ENCODE measurements around the gene NAV1. TPM values are rescaled to one million over a fixed set of nuclear protein-coding genes. Genes with fewer than 3 reads are reported as not detected.
"Not testable (repeated sequence)": the region's sequence is repeated elsewhere in the genome, so short reads cannot be mapped to it uniquely, and the experiment has no call there.

Gene NAV1
- total RNA-seq, 1 donor from 2014 or later = 11.0 TPM

- Histone ChIP-seq H3K27me3 (ENCODE audit: control insufficient read depth in 3 of 3, insufficient read depth in 3 of 3, low read length in 3 of 3) (peaks cover 5 to 7% (median 6%) of the 10 kb centered on the region in 3 donors), H3K9ac (ENCODE audit: low read depth in 1 of 3, low read length in 3 of 3) (no peak overlapping the region), H3K4me3 (ENCODE audit: low read length in 3 of 3) (no peak overlapping the region), H3K9me3 (ENCODE audit: control insufficient read depth in 3 of 3, low read length in 3 of 3) (no peaks in the 10 kb centered on the region), H3K4me1 (ENCODE audit: control insufficient read depth in 3 of 3, insufficient read depth in 3 of 3, low read length in 3 of 3) (peaks cover 5 to 10% (median 6%) of the 10 kb centered on the region in 3 donors), H3K36me3 (ENCODE audit: control insufficient read depth in 3 of 3, insufficient read depth in 3 of 3, low read length in 3 of 3) (no peaks in the 10 kb centered on the region), H3K27ac (ENCODE audit: low read depth, low read length) (no peak overlapping the region)
These were observed 5.8 kb downstream of the NAV1 start for GRCh38 chr1:201544710-201545109.

- peaks cover 2 to 4% (median 3%) of the 10 kb centered on the region in 3 donors for H3K4me1 ChIP-seq (ENCODE audit: control insufficient read depth in 3 of 3, insufficient read depth in 3 of 3, low read length in 3 of 3)
- H3K9ac ChIP-seq (ENCODE audit: low read depth in 1 of 3, low read length in 3 of 3) = peak overlapping the region in 1 of 3 donors; percentile 4
- no peak overlapping the region for H3K27ac ChIP-seq (ENCODE audit: low read depth, low read length)
- H3K4me3 ChIP-seq (ENCODE audit: low read length in 3 of 3) = no peak overlapping the region
- H3K36me3 ChIP-seq (ENCODE audit: control insufficient read depth in 3 of 3, insufficient read depth in 3 of 3, low read length in 3 of 3) = no peaks in the 10 kb centered on the region
- no peaks in the 10 kb centered on the region for H3K27me3 ChIP-seq (ENCODE audit: control insufficient read depth in 3 of 3, insufficient read depth in 3 of 3, low read length in 3 of 3)
- no peaks in the 10 kb centered on the region for H3K9me3 ChIP-seq (ENCODE audit: control insufficient read depth in 3 of 3, low read length in 3 of 3)
These were observed 7.0 kb downstream of the NAV1 start for GRCh38 chr1:201545851-201546492.

DNA sequence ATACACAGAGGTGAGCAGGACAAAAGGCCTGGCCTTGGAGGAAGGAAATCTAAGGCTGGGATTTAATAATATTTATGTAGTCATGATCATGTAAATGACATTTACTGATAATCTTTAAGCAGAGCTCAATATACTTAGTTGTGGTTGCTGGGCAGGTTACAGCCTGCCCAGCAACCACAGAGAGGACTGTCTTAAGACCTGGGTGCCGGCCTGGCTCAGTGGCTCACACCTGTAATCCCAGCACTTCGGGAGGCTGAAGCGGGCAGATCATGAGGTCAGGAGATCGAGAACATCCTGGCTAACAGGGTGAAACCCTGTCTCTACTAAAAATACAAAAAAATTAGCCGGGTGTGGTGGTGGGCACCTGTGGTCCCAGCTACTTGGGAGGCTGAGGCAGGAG, 10.6 kb downstream of the NAV1 start:
- H3K4me3 ChIP-seq (ENCODE audit: low read length in 3 of 3); H3K27ac ChIP-seq (ENCODE audit: low read depth, low read length); H3K36me3 ChIP-seq (ENCODE audit: control insufficient read depth in 3 of 3, insufficient read depth in 3 of 3, low read length in 3 of 3); H3K4me1 ChIP-seq (ENCODE audit: control insufficient read depth in 3 of 3, insufficient read depth in 3 of 3, low read length in 3 of 3); H3K27me3 ChIP-seq (ENCODE audit: control insufficient read depth in 3 of 3, insufficient read depth in 3 of 3, low read length in 3 of 3); H3K9me3 ChIP-seq (ENCODE audit: control insufficient read depth in 3 of 3, low read length in 3 of 3); H3K9ac ChIP-seq (ENCODE audit: low read depth in 1 of 3, low read length in 3 of 3): not testable (repeated sequence)

- Histone ChIP-seq H3K4me3 (ENCODE audit: low read length in 3 of 3) (no peak overlapping the region), H3K36me3 (ENCODE audit: control insufficient read depth in 3 of 3, insufficient read depth in 3 of 3, low read length in 3 of 3) (no peaks in the 10 kb centered on the region), H3K9ac (ENCODE audit: low read depth in 1 of 3, low read length in 3 of 3) (no peak overlapping the region), H3K27ac (ENCODE audit: low read depth, low read length) (no peak overlapping the region), H3K4me1 (ENCODE audit: control insufficient read depth in 3 of 3, insufficient read depth in 3 of 3, low read length in 3 of 3) (peaks cover 6 to 10% (median 8%) of the 10 kb centered on the region in 3 donors), H3K9me3 (ENCODE audit: control insufficient read depth in 3 of 3, low read length in 3 of 3) (no peaks in the 10 kb centered on the region), H3K27me3 (ENCODE audit: control insufficient read depth in 3 of 3, insufficient read depth in 3 of 3, low read length in 3 of 3) (no peaks in the 10 kb centered on the region)
These were observed 12.2 kb downstream of the NAV1 start for GRCh38 chr1:201551096-201551495.

DNA sequence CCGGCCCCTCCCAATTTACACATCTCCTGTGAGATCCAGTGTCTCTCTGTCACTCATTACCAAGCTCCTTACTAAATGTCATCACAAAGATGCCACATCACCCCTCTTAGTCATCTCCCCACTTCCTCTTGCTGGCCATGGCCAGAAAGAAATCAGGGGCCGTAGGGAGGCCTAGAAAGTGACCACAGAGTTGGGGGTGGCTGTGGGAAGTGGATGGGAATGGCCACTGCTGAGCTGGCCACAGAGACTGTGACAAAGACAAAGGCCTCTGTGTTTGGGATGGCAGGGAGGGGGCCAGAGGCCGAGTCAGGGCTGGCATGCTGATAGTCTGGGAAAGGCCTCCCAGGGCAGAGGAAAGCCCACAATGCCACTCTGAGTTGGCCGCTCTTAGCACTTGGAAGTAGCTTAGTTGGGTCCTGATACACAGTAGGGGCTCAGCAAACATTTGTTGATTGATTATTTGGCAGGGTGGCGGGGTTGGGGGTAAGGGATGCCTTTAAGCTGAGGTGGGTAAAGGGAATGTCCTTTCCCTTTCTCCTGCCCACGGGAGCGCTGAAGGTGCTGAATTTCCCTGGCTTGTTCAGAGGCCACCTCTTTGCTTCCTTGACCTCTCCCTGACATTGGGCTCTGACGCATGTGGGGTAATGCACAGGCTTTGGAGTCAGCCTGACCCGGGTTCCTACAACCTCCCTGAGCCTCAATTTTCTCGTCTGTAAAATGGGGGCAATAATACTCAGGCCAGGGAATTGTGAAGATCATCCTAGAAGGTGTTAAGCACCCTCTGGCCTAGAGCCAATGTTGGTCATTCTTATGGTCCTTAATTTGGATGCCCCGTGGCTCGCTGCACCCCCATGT, 13.2 kb downstream of the NAV1 start:
- Histone ChIP-seq H3K9ac (ENCODE audit: low read depth in 1 of 3, low read length in 3 of 3) (no peak overlapping the region), H3K4me3 (ENCODE audit: low read length in 3 of 3) (no peak overlapping the region), H3K27ac (ENCODE audit: low read depth, low read length) (no peak overlapping the region), H3K27me3 (ENCODE audit: control insufficient read depth in 3 of 3, insufficient read depth in 3 of 3, low read length in 3 of 3) (no peaks in the 10 kb centered on the region), H3K36me3 (ENCODE audit: control insufficient read depth in 3 of 3, insufficient read depth in 3 of 3, low read length in 3 of 3) (no peaks in the 10 kb centered on the region), H3K9me3 (ENCODE audit: control insufficient read depth in 3 of 3, low read length in 3 of 3) (no peaks in the 10 kb centered on the region), H3K4me1 (ENCODE audit: control insufficient read depth in 3 of 3, insufficient read depth in 3 of 3, low read length in 3 of 3) (peaks cover 10 to 14% (median 11%) of the 10 kb centered on the region in 3 donors)

- Histone ChIP-seq H3K9ac (ENCODE audit: low read depth in 1 of 3, low read length in 3 of 3) (no peak overlapping the region), H3K9me3 (ENCODE audit: control insufficient read depth in 3 of 3, low read length in 3 of 3) (no peaks in the 10 kb centered on the region), H3K27me3 (ENCODE audit: control insufficient read depth in 3 of 3, insufficient read depth in 3 of 3, low read length in 3 of 3) (no peaks in the 10 kb centered on the region), H3K4me1 (ENCODE audit: control insufficient read depth in 3 of 3, insufficient read depth in 3 of 3, low read length in 3 of 3) (peaks cover 11 to 22% (median 12%) of the 10 kb centered on the region in 3 donors), H3K36me3 (ENCODE audit: control insufficient read depth in 3 of 3, insufficient read depth in 3 of 3, low read length in 3 of 3) (no peaks in the 10 kb centered on the region), H3K27ac (ENCODE audit: low read depth, low read length) (peak overlapping the region; percentile 44), H3K4me3 (ENCODE audit: low read length in 3 of 3) (no peak overlapping the region)
These were observed 14.0 kb downstream of the NAV1 start for GRCh38 chr1:201552941-201553351.

GRCh38 chr1:201553496-201554189, 14.7 kb downstream of the NAV1 start:
- Histone ChIP-seq H3K4me1 (ENCODE audit: control insufficient read depth in 3 of 3, insufficient read depth in 3 of 3, low read length in 3 of 3) (peaks cover 11 to 23% (median 12%) of the 10 kb centered on the region in 3 donors), H3K9me3 (ENCODE audit: control insufficient read depth in 3 of 3, low read length in 3 of 3) (no peaks in the 10 kb centered on the region), H3K36me3 (ENCODE audit: control insufficient read depth in 3 of 3, insufficient read depth in 3 of 3, low read length in 3 of 3) (no peaks in the 10 kb centered on the region), H3K27ac (ENCODE audit: low read depth, low read length) (peak overlapping the region; percentile 50), H3K4me3 (ENCODE audit: low read length in 3 of 3) (no peak overlapping the region), H3K9ac (ENCODE audit: low read depth in 1 of 3, low read length in 3 of 3) (no peak overlapping the region), H3K27me3 (ENCODE audit: control insufficient read depth in 3 of 3, insufficient read depth in 3 of 3, low read length in 3 of 3) (no peaks in the 10 kb centered on the region)

DNA sequence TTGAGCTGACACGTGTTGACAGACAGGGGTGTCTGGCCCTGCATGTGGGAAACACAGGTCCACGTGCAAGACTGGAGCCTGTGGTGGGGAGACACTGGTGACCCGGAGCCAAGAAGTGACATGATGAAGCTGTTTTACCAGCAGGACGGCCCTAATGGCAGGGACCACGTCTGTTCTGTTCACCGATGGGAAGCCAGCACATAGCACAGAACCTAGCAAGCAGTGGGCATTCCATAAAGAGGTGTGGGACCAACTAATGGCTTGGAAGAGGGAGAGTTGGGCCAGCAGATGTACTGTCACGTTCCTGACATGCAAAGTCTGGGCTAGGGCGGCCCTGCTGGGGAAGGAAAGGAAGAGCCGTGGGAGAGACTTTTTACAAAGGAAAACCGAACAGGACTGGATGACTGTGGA, 15.3 kb downstream of the NAV1 start:
- peaks cover 11 to 23% (median 14%) of the 10 kb centered on the region in 3 donors for H3K4me1 ChIP-seq (ENCODE audit: control insufficient read depth in 3 of 3, insufficient read depth in 3 of 3, low read length in 3 of 3)
- no peaks in the 10 kb centered on the region for H3K36me3 ChIP-seq (ENCODE audit: control insufficient read depth in 3 of 3, insufficient read depth in 3 of 3, low read length in 3 of 3)
- H3K27me3 ChIP-seq (ENCODE audit: control insufficient read depth in 3 of 3, insufficient read depth in 3 of 3, low read length in 3 of 3) = no peaks in the 10 kb centered on the region
- H3K9ac ChIP-seq (ENCODE audit: low read depth in 1 of 3, low read length in 3 of 3) = no peak overlapping the region
- peak overlapping the region; percentile 50 for H3K27ac ChIP-seq (ENCODE audit: low read depth, low read length)
- H3K9me3 ChIP-seq (ENCODE audit: control insufficient read depth in 3 of 3, low read length in 3 of 3) = no peaks in the 10 kb centered on the region
- H3K4me3 ChIP-seq (ENCODE audit: low read length in 3 of 3) = no peak overlapping the region

GRCh38 chr1:201554789-201555592, 16.1 kb downstream of the NAV1 start:
- peak overlapping the region; percentile 50 for H3K27ac ChIP-seq (ENCODE audit: low read depth, low read length)
- no peaks in the 10 kb centered on the region for H3K27me3 ChIP-seq (ENCODE audit: control insufficient read depth in 3 of 3, insufficient read depth in 3 of 3, low read length in 3 of 3)
- no peak overlapping the region for H3K4me3 ChIP-seq (ENCODE audit: low read length in 3 of 3)
- no peaks in the 10 kb centered on the region for H3K9me3 ChIP-seq (ENCODE audit: control insufficient read depth in 3 of 3, low read length in 3 of 3)
- peaks cover 16 to 30% (median 21%) of the 10 kb centered on the region in 3 donors for H3K4me1 ChIP-seq (ENCODE audit: control insufficient read depth in 3 of 3, insufficient read depth in 3 of 3, low read length in 3 of 3)
- H3K36me3 ChIP-seq (ENCODE audit: control insufficient read depth in 3 of 3, insufficient read depth in 3 of 3, low read length in 3 of 3) = no peaks in the 10 kb centered on the region
- H3K9ac ChIP-seq (ENCODE audit: low read depth in 1 of 3, low read length in 3 of 3) = no peak overlapping the region
